Glomerular visceral epithelial cell (primary cell): ENCODE results near the gene ADAMTS17.
"Not testable (repeated sequence)": the region's sequence is repeated elsewhere in the genome, so short reads cannot be mapped to it uniquely, and the experiment has no call there.

ENCODE experiments used
- DNase-seq: peaks from one replicate; pipeline ENCODE4 v3.0.0-alpha.2; 2016; ENCODE audit errors: extremely low spot score

The ADAMTS17 gene

GRCh38 chr15:99980752-99981151, 361.0 kb downstream of the ADAMTS17 start:
- DNase-seq: no peak

GRCh38 chr15:99979886-99980285, 361.9 kb downstream of the ADAMTS17 start:
- not testable (repeated sequence) for DNase-seq

- no peak for DNase-seq
These were observed 362.4 kb downstream of the ADAMTS17 start for GRCh38 chr15:99979371-99979770.

GRCh38 chr15:99978426-99978825, 363.3 kb downstream of the ADAMTS17 start:
- DNase-seq: no peak

- no peak for DNase-seq
These were observed 363.8 kb downstream of the ADAMTS17 start for GRCh38 chr15:99977929-99978328.

GRCh38 chr15:99976811-99977271, 364.9 kb downstream of the ADAMTS17 start:
- no peak for DNase-seq

- DNase-seq: no peak
These were observed 365.8 kb downstream of the ADAMTS17 start for GRCh38 chr15:99976000-99976399.

GRCh38 chr15:99974246-99974645, 367.5 kb downstream of the ADAMTS17 start:
- DNase-seq: no peak

- DNase-seq: no peak
These were observed 368.4 kb downstream of the ADAMTS17 start for GRCh38 chr15:99973351-99973750.

- no peak for DNase-seq
These were observed 370.8 kb downstream of the ADAMTS17 start for GRCh38 chr15:99970891-99971430.

GRCh38 chr15:99969261-99969920, 372.4 kb downstream of the ADAMTS17 start:
- no peak for DNase-seq

- no peak for DNase-seq
These were observed 373.9 kb downstream of the ADAMTS17 start for GRCh38 chr15:99967841-99968371.

GRCh38 chr15:99966815-99967214, 375.0 kb downstream of the ADAMTS17 start:
- DNase-seq: no peak

- DNase-seq: no peak
These were observed 376.4 kb downstream of the ADAMTS17 start for GRCh38 chr15:99965376-99965775.

GRCh38 chr15:99963976-99964375, 377.8 kb downstream of the ADAMTS17 start:
- DNase-seq: no peak

GRCh38 chr15:99963096-99963825, 378.5 kb downstream of the ADAMTS17 start:
- no peak for DNase-seq

GRCh38 chr15:99962006-99962561, 379.7 kb downstream of the ADAMTS17 start:
- no peak for DNase-seq

- DNase-seq: no peak
These were observed 380.7 kb downstream of the ADAMTS17 start for GRCh38 chr15:99961011-99961441.

GRCh38 chr15:99959326-99959725, 382.4 kb downstream of the ADAMTS17 start:
- no peak for DNase-seq

- DNase-seq: no peak
These were observed 383.2 kb downstream of the ADAMTS17 start for GRCh38 chr15:99958426-99959097.

- no peak for DNase-seq
These were observed 384.1 kb downstream of the ADAMTS17 start for GRCh38 chr15:99957642-99958013.
